H1 (cell line): Measurements from ENCODE around the gene AIF1L. TPM values are rescaled to one million over a fixed set of nuclear protein-coding genes. Genes with fewer than 3 reads are reported as not detected.

Source experiments
- CBX8 ChIP-seq: fragments of 300-800, 300-1000 bp; sonication (generic); IDR thresholded peaks from 2 replicates; pipeline ENCODE4 v1.7.1; 2016; ENCODE audit warnings: low read depth, low read length, borderline replicate concordance
- GABPA ChIP-seq: IDR thresholded peaks from 2 replicates; pipeline ENCODE4 v1.6.1; 2011; ENCODE audit warnings: mild to moderate bottlenecking, low read length, moderate library complexity, borderline replicate concordance; ENCODE audit not compliant: insufficient read depth
- PHF8 ChIP-seq: fragments of 200-600 bp; sonication (generic); conservative IDR thresholded peaks from 2 replicates; pipeline ENCODE4 v1.7.1; 2012; ENCODE audit warnings: low read depth, mild to moderate bottlenecking, inconsistent platforms, low read length, moderate library complexity
- SP2 ChIP-seq: IDR thresholded peaks from 2 replicates; pipeline ENCODE4 v1.6.1; 2012; ENCODE audit warnings: mild to moderate bottlenecking, low read length, inconsistent platforms
- TAF7 ChIP-seq: optimal IDR thresholded peaks from 2 replicates; pipeline ENCODE3; 2011; ENCODE audit warnings: low read depth, mild to moderate bottlenecking, inconsistent platforms, low read length, moderate library complexity, borderline replicate concordance
- ZNF274 ChIP-seq: IDR thresholded peaks from 2 replicates; pipeline ENCODE4 v1.7.0; 2012; ENCODE audit warnings: low read length, borderline replicate concordance; ENCODE audit errors: extremely low read depth
- polyA plus RNA-seq, 7 experiments: library from polyadenylated mRNA; depleted of rRNA in 3 of 7; stranded (reverse) in 5 of 7; unstranded in 2 of 7; fragments of >200 nt in 5 of 7; fragments of 200-250 nt in 2 of 7; gene quantifications; 1 replicate in 5 of 7; 2 replicates in 1 of 7; 4 replicates in 1 of 7; pipeline versions ENCODE4 v1.2.1 to v1.2.3, GENCODE V29; 2011 to 2013; ENCODE audit warnings: missing spikeins in 2 of 7, mixed read lengths in 2 of 7
- total RNA-seq: library from RNA; stranded (reverse); fragmentation: NEBNext Ultra II Directional; extraction: Animal tissue kit (Norgen Biotek cat#: 25700); gene quantifications from 2 replicates; pipeline ENCODE4 v1.2.1, GENCODE V29; 2021

The AIF1L gene
- total and polyA plus RNA-seq, 2 of the 8 experiments (the other 6 are each of a cell fraction or from before 2014, with no cell fraction given): 70.7 to 149 TPM

GRCh38 chr9:131148966-131149687 lies 52.8 kb downstream of the AIF1L start (continued):
- TF ChIP-seq PHF8: no peak
- TF ChIP-seq ZNF274: no peak
- no peak for TF ChIP-seq GABPA
- TF ChIP-seq SP2: no peak
- TF ChIP-seq CBX8: no peak
- TF ChIP-seq TAF7: no peak
